GM12891 (cell line): ENCODE data around the gene CACNG4. TPM values are rescaled to one million over a fixed set of nuclear protein-coding genes. Genes with fewer than 3 reads are reported as not detected.

Source experiments
- DNase-seq: peaks from one replicate; pipeline ENCODE4 v3.0.0; 2011; ENCODE audit warnings: low spot score; ENCODE audit not compliant: insufficient read length
- FAIRE-seq: peaks from 2 replicates; lab custom pipeline; 2011; peaks lifted over from hg19 to GRCh38; lab: Jason Lieb, UNC
- PAX5 ChIP-seq: IDR thresholded peaks from 2 replicates; pipeline ENCODE4 v1.6.1; 2011; ENCODE audit warnings: low read length, moderate library complexity, mild to moderate bottlenecking; ENCODE audit not compliant: insufficient read depth, severe bottlenecking
- POLR2A ChIP-seq: IDR thresholded peaks from 2 replicates; pipeline ENCODE4 v1.6.1; 2011; ENCODE audit warnings: low read depth, low read length, control low read depth
- POLR2AphosphoS5 ChIP-seq: IDR thresholded peaks from 2 replicates; pipeline ENCODE4 v1.6.1; 2011; ENCODE audit warnings: low read depth, low read length, control low read depth
- POU2F2 ChIP-seq: IDR thresholded peaks from 2 replicates; pipeline ENCODE4 v1.6.1; 2011; ENCODE audit warnings: low read depth, mild to moderate bottlenecking, control low read depth, low read length, moderate library complexity
- SPI1 ChIP-seq: IDR thresholded peaks from 2 replicates; pipeline ENCODE4 v1.6.1; 2011; ENCODE audit warnings: low read depth, low read length, control low read depth
- TAF1 ChIP-seq: IDR thresholded peaks from 2 replicates; pipeline ENCODE4 v1.6.1; 2011; ENCODE audit warnings: low read depth, low read length, control low read depth
- polyA plus RNA-seq: library from polyadenylated mRNA; unstranded; fragments of >200 nt; gene quantifications from one replicate; pipeline ENCODE4 v1.2.1, GENCODE V29; 2012; ENCODE audit warnings: low read depth, missing spikeins, inconsistent platforms; ENCODE audit not compliant: missing spikeins

CACNG4 gene
- 0.04 TPM for polyA plus RNA-seq

- FAIRE-seq (no peak), DNase-seq (no peak)
- no peak for TF ChIP-seq POLR2AphosphoS5
- TF ChIP-seq PAX5 = no peak
- no peak for TF ChIP-seq TAF1
- no peak for TF ChIP-seq POU2F2
- TF ChIP-seq SPI1 = no peak
- TF ChIP-seq POLR2A = no peak
These were observed at the start of gene CACNG4 for GRCh38 chr17:66963909-66964771. Gene CACNG4 (plus strand): TSS chr17:66964707. CDS start chr17:66964912, 205 bp downstream.

- no peak for DNase-seq
- FAIRE-seq = no peak
- TF ChIP-seq TAF1 (no peak), POU2F2 (no peak), SPI1 (no peak), POLR2A (no peak), PAX5 (no peak), POLR2AphosphoS5 (no peak)
These were observed 49.3 kb upstream of the CACNG4 start for GRCh38 chr17:66915204-66915611.

- FAIRE-seq (no peak), DNase-seq (no peak)
- TF ChIP-seq TAF1 (no peak), PAX5 (no peak), POLR2AphosphoS5 (no peak), POU2F2 (no peak), POLR2A (no peak), SPI1 (no peak)
These were observed 48.7 kb upstream of the CACNG4 start for GRCh38 chr17:66915792-66916191.

GRCh38 chr17:66916946-66917345 lies 47.6 kb upstream of the CACNG4 start:
- FAIRE-seq (no peak), DNase-seq (no peak)
- TF ChIP-seq POLR2AphosphoS5 (no peak), PAX5 (no peak), TAF1 (no peak), SPI1 (no peak), POLR2A (no peak), POU2F2 (no peak)

GRCh38 chr17:66918896-66919295 lies 45.6 kb upstream of the CACNG4 start:
- TF ChIP-seq POLR2A (no peak), POU2F2 (no peak), TAF1 (no peak), POLR2AphosphoS5 (no peak), PAX5 (no peak), SPI1 (no peak)
- FAIRE-seq (no peak), DNase-seq (no peak)

GRCh38 chr17:66920435-66920834 lies 44.1 kb upstream of the CACNG4 start:
- no peak for FAIRE-seq
- DNase-seq = no peak
- no peak for TF ChIP-seq TAF1
- no peak for TF ChIP-seq POLR2A
- TF ChIP-seq POU2F2 = no peak
- TF ChIP-seq POLR2AphosphoS5 = no peak

- FAIRE-seq (no peak), DNase-seq (no peak)
- no peak for TF ChIP-seq PAX5
- TF ChIP-seq POLR2A = no peak
- no peak for TF ChIP-seq SPI1
These were observed 43.6 kb upstream of the CACNG4 start for GRCh38 chr17:66920950-66921349.

- DNase-seq (no peak), FAIRE-seq (no peak)
- TF ChIP-seq POLR2AphosphoS5 (no peak), TAF1 (no peak), POLR2A (no peak), PAX5 (no peak), SPI1 (no peak), POU2F2 (no peak)
These were observed 40.6 kb upstream of the CACNG4 start for GRCh38 chr17:66923886-66924285.

GRCh38 chr17:66925811-66926500 lies 38.6 kb upstream of the CACNG4 start:
- TF ChIP-seq TAF1 = no peak
- FAIRE-seq = no peak
- no peak for DNase-seq

GRCh38 chr17:66928949-66929348 lies 35.6 kb upstream of the CACNG4 start:
- TF ChIP-seq POU2F2 = no peak
- no peak for TF ChIP-seq POLR2AphosphoS5
- TF ChIP-seq SPI1 = no peak
- TF ChIP-seq POLR2A = no peak
- DNase-seq (no peak), FAIRE-seq (no peak)
